ENCODE measurements around the gene TGFB2. TPM values are rescaled to one million over a fixed set of nuclear protein-coding genes. Genes with fewer than 3 reads are reported as not detected.

Gene TGFB2
- total RNA-seq, 1 experiment from 2014 or later: 0.34 TPM

GRCh38 chr1:218439541-218440295, 94.6 kb downstream of the TGFB2 start:
- H3K36me3 ChIP-seq (ENCODE audit: control insufficient read depth in 1 of 2, insufficient read depth in 2 of 2, low read length in 2 of 2): no peaks in the 10 kb centered on the region
- H3K27me3 ChIP-seq (ENCODE audit: insufficient read depth, low read length): no peaks in the 10 kb centered on the region
- H3K9ac ChIP-seq (ENCODE audit: low read length): no peak overlapping the region
- CTCF ChIA-PET: no interaction called here
- H3K79me2 ChIP-seq (ENCODE audit: insufficient read depth, low read length): no peaks in the 10 kb centered on the region
- no peaks in the 10 kb centered on the region for H3K4me1 ChIP-seq (ENCODE audit: control insufficient read depth in 1 of 2, insufficient read depth in 2 of 2, low read length in 2 of 2)
- no peaks in the 10 kb centered on the region for H4K20me1 ChIP-seq (ENCODE audit: insufficient read depth)
- no peak overlapping the region for H2AFZ ChIP-seq (ENCODE audit: low read depth, low read length, poor library complexity, severe bottlenecking)
- H3K9me2 ChIP-seq (ENCODE audit: insufficient read depth): no peaks in the 10 kb centered on the region
- TF ChIP-seq CTCF (IDR thresholded peaks at IDR 0.05 in 2 of 3, conservative IDR thresholded peaks at IDR 0.05 in 1 of 3; ENCODE audit: borderline replicate concordance in 1 of 3, insufficient read depth in 1 of 3, low read depth in 2 of 3, low read length in 2 of 3): no peak
- no peak for TF ChIP-seq ZNF274 (IDR thresholded peaks at IDR 0.05; ENCODE audit: low read depth, low read length)
- TF ChIP-seq, protein P1, sequence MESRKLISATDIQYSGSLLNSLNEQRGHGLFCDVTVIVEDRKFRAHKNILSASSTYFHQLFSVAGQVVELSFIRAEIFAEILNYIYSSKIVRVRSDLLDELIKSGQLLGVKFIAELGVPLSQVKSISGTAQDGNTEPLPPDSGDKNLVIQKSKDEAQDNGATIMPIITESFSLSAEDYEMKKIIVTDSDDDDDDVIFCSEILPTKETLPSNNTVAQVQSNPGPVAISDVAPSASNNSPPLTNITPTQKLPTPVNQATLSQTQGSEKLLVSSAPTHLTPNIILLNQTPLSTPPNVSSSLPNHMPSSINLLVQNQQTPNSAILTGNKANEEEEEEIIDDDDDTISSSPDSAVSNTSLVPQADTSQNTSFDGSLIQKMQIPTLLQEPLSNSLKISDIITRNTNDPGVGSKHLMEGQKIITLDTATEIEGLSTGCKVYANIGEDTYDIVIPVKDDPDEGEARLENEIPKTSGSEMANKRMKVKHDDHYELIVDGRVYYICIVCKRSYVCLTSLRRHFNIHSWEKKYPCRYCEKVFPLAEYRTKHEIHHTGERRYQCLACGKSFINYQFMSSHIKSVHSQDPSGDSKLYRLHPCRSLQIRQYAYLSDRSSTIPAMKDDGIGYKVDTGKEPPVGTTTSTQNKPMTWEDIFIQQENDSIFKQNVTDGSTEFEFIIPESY (IDR thresholded peaks at IDR 0.05; ENCODE audit: extremely low read depth, insufficient replicate concordance, low read length): no peak
- no peak for TF ChIP-seq EZH2 (IDR thresholded peaks at IDR 0.05)
- TF ChIP-seq JUND (IDR thresholded peaks at IDR 0.05): no peak
- no peak for TF ChIP-seq CEBPB (IDR thresholded peaks at IDR 0.05; ENCODE audit: low read depth)
- no peak for TF ChIP-seq EZH2phosphoT487 (IDR thresholded peaks at IDR 0.05; ENCODE audit: borderline replicate concordance)
- no peak for TF ChIP-seq ZFX (IDR thresholded peaks at IDR 0.05)
- TF ChIP-seq TCF7L2 (IDR thresholded peaks at IDR 0.05; ENCODE audit: borderline replicate concordance, extremely low read depth, insufficient read depth, insufficient read length): no peak
- TF ChIP-seq EGR1 (IDR thresholded peaks at IDR 0.05; ENCODE audit: low read depth): no peak
- TF ChIP-seq ELF1 (IDR thresholded peaks at IDR 0.05; ENCODE audit: borderline replicate concordance, low read depth): no peak
- no peak for TF ChIP-seq SP1 (IDR thresholded peaks at IDR 0.05; ENCODE audit: low read depth)
- no peak for TF ChIP-seq RAD21 (IDR thresholded peaks at IDR 0.05; ENCODE audit: low read depth)
- no peak for TF ChIP-seq SIN3A (IDR thresholded peaks at IDR 0.05; ENCODE audit: low read depth)
- ATAC-seq (no peak), DNase-seq (ENCODE audit: low read depth, low spot score) (no peak)
- POLR2A ChIA-PET: no interaction called here
- no peak overlapping the region for H3K4me2 ChIP-seq (ENCODE audit: low read length)
- intact Hi-C loops (cut with micrococcal nuclease): no loop called here
- H3K4me3 ChIP-seq (replicated peaks in 1 of 2; ENCODE audit: low read depth in 1 of 2, low read length in 2 of 2): no peak overlapping the region
- BruUV-seq (replicated peaks): no TSS peak
- RAD21 ChIA-PET (ENCODE audit: low non-redundant PET in 1 of 2, low total read pairs in 2 of 2, uncharacterized antibody in 2 of 2, unreplicated experiment in 2 of 2): no interaction called here
- no peaks in the 10 kb centered on the region for H3K9me3 ChIP-seq (ENCODE audit: control insufficient read depth in 1 of 2, insufficient read depth in 1 of 2, low read depth in 1 of 2, low read length in 2 of 2)
- no peak overlapping the region for H3K27ac ChIP-seq (ENCODE audit: low read depth, low read length)
